Fibroblast of lung (primary cell): ENCODE results near the gene YIF1B. TPM values are rescaled to one million over a fixed set of nuclear protein-coding genes. Genes with fewer than 3 reads are reported as not detected.

Experiments
- DNase-seq, 2 donors: peaks; one replicate each; pipeline versions ENCODE4 v3.0.0 to v3.0.0-alpha.2; 2010; ENCODE audit warnings: low read depth in 2 of 2
- H2AFZ ChIP-seq: 2 replicates; pipeline ENCODE4 v1.5.1; 2012; ENCODE audit warnings: low read length, control low read depth, inconsistent platforms
- H3K27ac ChIP-seq: 2 replicates; pipeline ENCODE4 v1.5.1; 2011; ENCODE audit warnings: low read length, control low read depth; ENCODE audit not compliant: insufficient read depth
- H3K27me3 ChIP-seq: 2 replicates; pipeline ENCODE4 v1.5.1; 2011; ENCODE audit warnings: mild to moderate bottlenecking, low read length; ENCODE audit not compliant: control insufficient read depth, insufficient read depth
- H3K36me3 ChIP-seq: 2 replicates; pipeline ENCODE4 v1.5.1; 2011; ENCODE audit warnings: low read length; ENCODE audit not compliant: control insufficient read depth, insufficient read depth
- H3K4me1 ChIP-seq: 2 replicates; pipeline ENCODE4 v1.5.1; 2011; ENCODE audit warnings: low read length; ENCODE audit not compliant: control insufficient read depth, insufficient read depth; ENCODE audit errors: extremely low read depth
- H3K4me2 ChIP-seq: 2 replicates; pipeline ENCODE4 v1.5.1; 2011; ENCODE audit warnings: low read length, control low read depth; ENCODE audit not compliant: insufficient read depth; ENCODE audit errors: extremely low read depth
- H3K4me3 ChIP-seq, 4 experiments: fragments of 200-600 bp in 1 of 4; sonication (generic) in 1 of 4; replicated peaks in 1 of 4; 2 replicates each; pipeline ENCODE4 v1.5.1; 2011 to 2016; ENCODE audit warnings: low read length in 4 of 4, low read depth in 3 of 4, mild to moderate bottlenecking in 3 of 4, control low read depth in 2 of 4, inconsistent platforms in 1 of 4, mixed read lengths in 1 of 4; ENCODE audit not compliant: insufficient read depth in 1 of 4; ENCODE audit errors: control extremely low read depth in 1 of 4
- H3K79me2 ChIP-seq: 2 replicates; pipeline ENCODE4 v1.5.1; 2012; ENCODE audit warnings: mild to moderate bottlenecking, low read length, inconsistent platforms; ENCODE audit not compliant: control insufficient read depth, insufficient read depth
- H3K9ac ChIP-seq: 2 replicates; pipeline ENCODE4 v1.5.1; 2011; ENCODE audit warnings: mild to moderate bottlenecking, low read length, control low read depth; ENCODE audit not compliant: insufficient read depth
- H3K9me3 ChIP-seq: 2 replicates; pipeline ENCODE4 v1.5.1; 2012; ENCODE audit warnings: low read depth, low read length; ENCODE audit not compliant: control insufficient read depth, insufficient read depth
- H4K20me1 ChIP-seq: 2 replicates; pipeline ENCODE4 v1.5.1; 2011; ENCODE audit warnings: low read length; ENCODE audit not compliant: control insufficient read depth, insufficient read depth; ENCODE audit errors: extremely low read depth
- CTCF ChIP-seq, 2 donors: IDR thresholded peaks in 1 of 2; conservative IDR thresholded peaks in 1 of 2; 1 replicate in 1 of 2; 2 replicates in 1 of 2; pipeline ENCODE4 v1.5.1; 2011 to 2012; ENCODE audit warnings: low read length in 2 of 2, control low read depth in 1 of 2, inconsistent platforms in 1 of 2, low read depth in 1 of 2, mild to moderate bottlenecking in 1 of 2
- EZH2 ChIP-seq: IDR thresholded peaks from 2 replicates; pipeline ENCODE4 v1.5.1; 2012; ENCODE audit warnings: low read length, control low read depth, mild to moderate bottlenecking; ENCODE audit errors: missing control alignments
- polyA plus RNA-seq, 2 donors: library from polyadenylated mRNA; depleted of rRNA in 1 of 2; stranded (reverse) in 1 of 2; unstranded in 1 of 2; fragments of >200 nt; gene quantifications; 2 replicates each; pipeline ENCODE4 v1.2.1, GENCODE V29; 2011 to 2012; ENCODE audit warnings: missing spikeins in 1 of 2
- total RNA-seq: library from RNA; depleted of rRNA; stranded (reverse); fragments of >200 nt; gene quantifications from 2 replicates; pipeline ENCODE4 v1.2.1, GENCODE V29; 2014

YIF1B gene
- total and polyA plus RNA-seq, 2 donors (not counting 1 experiment from before 2014, with no cell fraction given), result 73.3 to 96.5 TPM

DNA sequence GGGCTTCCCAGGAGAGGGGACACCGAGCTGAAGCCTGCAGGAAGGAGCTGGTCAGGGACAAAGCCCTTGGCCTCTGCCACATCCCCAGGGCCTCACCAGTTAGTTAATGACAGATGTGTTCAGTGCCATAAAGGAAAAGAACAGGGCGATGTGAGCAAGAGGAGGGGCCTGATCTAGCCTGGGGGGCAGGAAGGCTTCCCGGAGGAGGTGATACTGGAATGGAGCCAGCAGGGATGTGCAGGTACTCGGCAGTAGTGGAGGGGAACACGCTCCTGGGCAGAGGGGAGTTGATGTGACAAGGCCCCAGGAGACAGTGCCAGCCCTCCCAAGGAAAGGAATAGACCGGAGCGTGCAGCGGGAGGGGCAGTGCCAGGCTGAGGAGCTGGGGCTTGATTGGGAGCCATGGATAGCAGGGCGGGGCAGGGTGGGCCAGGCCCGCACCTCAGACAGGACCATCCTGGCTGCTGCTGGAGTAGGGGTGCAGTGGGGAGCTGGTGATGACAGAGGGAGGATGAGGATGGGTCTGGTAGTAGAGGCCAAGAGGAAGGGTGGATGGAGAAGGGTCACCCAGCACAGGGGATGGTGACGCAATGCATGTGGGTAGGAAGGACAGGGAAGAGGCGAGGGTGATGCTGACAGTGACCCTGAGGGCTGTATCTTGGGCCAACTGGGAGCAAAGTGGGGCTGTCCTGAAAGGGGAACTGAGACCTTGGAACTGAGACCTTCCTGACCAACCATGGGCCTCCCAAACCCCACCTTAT, 7.6 kb downstream of the YIF1B start:
- Histone ChIP-seq H2AFZ (no peak overlapping the region), H3K27ac (no peak overlapping the region), H3K4me3 (no peak overlapping the region), H4K20me1 (no peaks in the 10 kb centered on the region), H3K9ac (no peak overlapping the region), H3K4me1 (no peaks in the 10 kb centered on the region), H3K4me2 (no peak overlapping the region), H3K79me2 (peaks cover 11% of the 10 kb centered on the region), H3K36me3 (peaks cover 21% of the 10 kb centered on the region), H3K9me3 (no peaks in the 10 kb centered on the region), H3K27me3 (no peaks in the 10 kb centered on the region)
- no peak for DNase-seq
- TF ChIP-seq EZH2 (no peak), CTCF (conservative IDR thresholded peaks at IDR 0.05 in 1 of 2, IDR thresholded peaks at IDR 0.05 in 1 of 2; ENCODE audit: low read depth in 1 of 2, low read length in 2 of 2) (no peak)

GRCh38 chr19:38307597-38307996, 8.2 kb downstream of the YIF1B start:
- Histone ChIP-seq H3K27me3 (no peaks in the 10 kb centered on the region), H3K9ac (no peak overlapping the region), H3K79me2 (peaks cover 9% of the 10 kb centered on the region), H3K4me3 (no peak overlapping the region), H2AFZ (no peak overlapping the region), H3K4me2 (no peak overlapping the region), H4K20me1 (no peaks in the 10 kb centered on the region), H3K9me3 (no peaks in the 10 kb centered on the region), H3K4me1 (no peaks in the 10 kb centered on the region), H3K27ac (no peak overlapping the region), H3K36me3 (peaks cover 21% of the 10 kb centered on the region)
- DNase-seq, result no peak
- TF ChIP-seq CTCF (conservative IDR thresholded peaks at IDR 0.05 in 1 of 2, IDR thresholded peaks at IDR 0.05 in 1 of 2; ENCODE audit: low read depth in 1 of 2, low read length in 2 of 2), result no peak
- TF ChIP-seq EZH2, result no peak

DNA sequence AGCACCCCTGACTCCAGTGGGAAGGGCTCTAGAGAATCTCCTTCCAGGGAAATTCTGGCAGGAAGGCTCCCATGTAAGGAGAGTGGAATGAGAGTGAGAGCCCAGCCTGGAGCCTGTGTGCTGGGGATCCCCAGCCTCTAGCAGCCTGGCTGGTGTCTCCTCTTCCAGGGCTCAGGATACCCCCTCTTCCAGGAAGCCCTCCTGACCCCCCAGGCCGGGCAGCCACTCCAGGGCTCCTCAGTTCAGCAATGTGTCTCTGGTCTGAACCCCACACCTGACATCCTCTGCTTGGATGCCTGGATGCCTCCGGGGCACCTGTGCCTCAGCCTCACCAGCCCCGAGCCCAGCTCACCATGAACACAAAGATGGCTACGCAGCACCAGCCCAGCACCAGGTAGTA, 8.7 kb downstream of the YIF1B start:
- Histone ChIP-seq H2AFZ (no peak overlapping the region), H3K4me2 (no peak overlapping the region), H3K27me3 (no peaks in the 10 kb centered on the region), H3K4me3 (no peak overlapping the region), H3K9ac (no peak overlapping the region), H3K9me3 (no peaks in the 10 kb centered on the region), H3K79me2 (peaks cover 5% of the 10 kb centered on the region), H3K27ac (no peak overlapping the region), H3K36me3 (peaks cover 21% of the 10 kb centered on the region), H3K4me1 (no peaks in the 10 kb centered on the region), H4K20me1 (no peaks in the 10 kb centered on the region)
- TF ChIP-seq CTCF (conservative IDR thresholded peaks at IDR 0.05 in 1 of 2, IDR thresholded peaks at IDR 0.05 in 1 of 2; ENCODE audit: low read depth in 1 of 2, low read length in 2 of 2) (no peak), EZH2 (no peak)
- DNase-seq, result no peak
